Amniotic epithelial cell (primary cell): ENCODE measurements around the gene SEZ6L2.
A peak's percentile ranks its signal among the peaks of the same experiment; 100 is the strongest.
"Not testable (repeated sequence)": the region's sequence is repeated elsewhere in the genome, so short reads cannot be mapped to it uniquely, and the experiment has no call there.

Experiments used
- DNase-seq: peaks from one replicate; pipeline ENCODE4 v3.0.0-alpha.2; 2010; ENCODE audit warnings: low read depth

SEZ6L2 gene

DNA sequence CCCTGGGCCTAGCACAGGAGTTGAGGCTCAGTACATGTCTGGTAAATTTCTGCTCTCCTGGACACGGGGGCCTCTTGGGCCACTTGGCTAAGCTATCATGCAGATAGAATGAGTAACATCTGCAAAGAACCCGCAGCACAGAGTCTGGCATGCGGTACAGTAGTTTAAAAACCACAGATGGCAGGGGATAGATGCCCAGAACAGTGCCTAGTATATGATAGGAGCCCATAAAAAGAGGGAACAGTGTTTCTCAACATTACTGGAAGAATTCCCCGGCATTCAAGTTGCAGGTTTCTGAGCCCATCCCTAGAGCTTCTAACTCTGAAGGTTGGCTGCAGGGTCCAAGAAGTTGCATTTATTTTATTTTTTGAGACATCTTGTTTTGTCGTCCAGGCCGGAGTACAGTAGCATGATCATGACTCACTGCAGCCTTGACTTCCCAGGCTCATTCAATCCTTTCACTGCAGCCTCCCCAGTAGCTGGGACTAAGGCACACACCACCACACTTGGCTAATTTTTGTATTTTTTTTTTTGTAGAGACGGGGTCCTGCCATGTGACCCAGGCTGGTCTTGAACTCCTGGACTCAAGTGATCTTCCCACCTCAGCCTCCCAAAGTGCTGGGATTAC is 42.1 kb downstream of the SEZ6L2 start:
- DNase-seq: peak; percentile 96

DNA sequence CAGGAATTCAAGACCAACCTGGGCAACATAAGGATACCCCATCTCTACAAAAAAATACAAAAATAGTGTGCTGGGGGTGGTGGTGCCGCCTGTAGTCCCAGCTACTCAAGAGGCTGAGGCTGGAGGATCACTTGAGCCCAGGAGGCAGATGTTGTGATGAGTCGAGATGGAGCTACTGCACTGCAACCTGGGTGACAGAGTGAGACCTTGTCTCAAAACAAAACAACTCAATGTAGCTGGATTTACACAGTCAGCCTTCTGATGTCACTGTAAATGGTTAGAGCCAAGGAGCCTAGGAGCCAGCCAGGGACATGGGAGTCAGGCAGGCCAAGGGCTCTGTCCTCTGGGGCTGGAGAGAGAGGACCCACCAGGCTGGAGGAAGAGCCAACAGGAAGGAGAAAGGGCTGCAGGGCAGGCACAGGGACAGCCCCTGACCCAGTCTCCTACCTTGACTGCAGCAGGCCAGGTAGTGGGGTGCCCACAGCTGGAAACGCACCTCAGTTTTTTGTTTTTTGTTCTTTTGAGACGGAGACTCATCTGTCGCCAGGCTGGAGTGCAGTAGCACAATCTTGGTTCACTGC is 44.7 kb downstream of the SEZ6L2 start:
- DNase-seq: no peak

DNA sequence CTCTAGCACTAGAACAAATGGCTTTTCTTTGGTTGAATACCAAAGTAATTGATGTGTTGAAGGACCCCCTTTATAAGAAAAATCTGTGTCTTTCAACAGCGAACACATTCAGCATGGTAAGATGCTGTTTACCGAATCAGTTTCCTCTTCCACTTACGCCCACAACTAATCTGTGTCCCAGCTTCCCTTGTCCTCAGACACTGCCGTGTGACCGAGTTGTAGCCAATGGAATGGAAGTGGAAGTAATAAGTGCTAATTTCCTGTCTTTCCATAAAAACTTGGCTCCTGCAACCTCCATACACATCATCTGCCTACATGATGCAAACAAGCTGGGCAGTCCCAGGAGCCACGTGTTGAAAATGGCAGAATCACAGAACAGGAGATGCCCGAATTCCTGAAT is 46.7 kb downstream of the SEZ6L2 start:
- no peak for DNase-seq

DNA sequence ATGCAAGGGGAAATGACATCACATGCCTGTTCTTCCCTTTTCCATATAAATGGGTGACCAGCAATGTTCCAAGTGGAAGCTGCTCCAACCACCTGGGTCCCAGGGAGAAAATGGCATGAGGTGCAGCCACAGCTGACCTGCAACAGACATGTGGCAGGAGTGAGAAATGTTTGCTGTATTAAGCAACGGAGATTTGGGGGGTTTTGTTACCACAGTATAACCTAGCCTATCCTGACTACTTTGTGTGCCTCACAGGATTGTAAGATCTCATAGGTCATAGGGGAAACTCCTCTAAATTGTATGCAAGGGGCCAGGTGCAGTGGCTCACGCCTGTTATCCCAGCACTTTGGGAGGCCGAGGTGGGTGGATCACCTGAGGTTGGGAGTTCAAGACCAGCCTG is 48.4 kb downstream of the SEZ6L2 start:
- no peak for DNase-seq

DNA sequence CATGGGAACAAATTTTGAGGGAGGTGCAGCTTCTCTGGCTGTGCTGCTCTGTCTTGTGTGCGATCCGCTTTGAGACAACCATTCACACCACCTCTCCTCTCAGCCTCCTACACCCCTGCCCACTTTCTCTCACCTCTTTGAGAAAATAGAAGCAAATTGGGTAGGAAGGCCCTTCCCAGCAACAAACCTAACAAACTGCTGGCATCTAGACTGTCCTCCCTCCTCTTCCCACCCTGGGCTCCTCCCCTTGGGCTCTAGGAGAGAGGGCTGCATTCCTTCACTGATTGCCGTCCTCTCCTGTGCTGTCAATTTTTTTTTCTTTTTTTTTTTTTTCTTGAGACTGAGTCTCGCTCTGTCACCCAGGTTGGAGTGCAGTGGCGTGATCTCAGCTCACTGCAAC is 49.8 kb downstream of the SEZ6L2 start:
- peak; percentile 25 for DNase-seq

DNA sequence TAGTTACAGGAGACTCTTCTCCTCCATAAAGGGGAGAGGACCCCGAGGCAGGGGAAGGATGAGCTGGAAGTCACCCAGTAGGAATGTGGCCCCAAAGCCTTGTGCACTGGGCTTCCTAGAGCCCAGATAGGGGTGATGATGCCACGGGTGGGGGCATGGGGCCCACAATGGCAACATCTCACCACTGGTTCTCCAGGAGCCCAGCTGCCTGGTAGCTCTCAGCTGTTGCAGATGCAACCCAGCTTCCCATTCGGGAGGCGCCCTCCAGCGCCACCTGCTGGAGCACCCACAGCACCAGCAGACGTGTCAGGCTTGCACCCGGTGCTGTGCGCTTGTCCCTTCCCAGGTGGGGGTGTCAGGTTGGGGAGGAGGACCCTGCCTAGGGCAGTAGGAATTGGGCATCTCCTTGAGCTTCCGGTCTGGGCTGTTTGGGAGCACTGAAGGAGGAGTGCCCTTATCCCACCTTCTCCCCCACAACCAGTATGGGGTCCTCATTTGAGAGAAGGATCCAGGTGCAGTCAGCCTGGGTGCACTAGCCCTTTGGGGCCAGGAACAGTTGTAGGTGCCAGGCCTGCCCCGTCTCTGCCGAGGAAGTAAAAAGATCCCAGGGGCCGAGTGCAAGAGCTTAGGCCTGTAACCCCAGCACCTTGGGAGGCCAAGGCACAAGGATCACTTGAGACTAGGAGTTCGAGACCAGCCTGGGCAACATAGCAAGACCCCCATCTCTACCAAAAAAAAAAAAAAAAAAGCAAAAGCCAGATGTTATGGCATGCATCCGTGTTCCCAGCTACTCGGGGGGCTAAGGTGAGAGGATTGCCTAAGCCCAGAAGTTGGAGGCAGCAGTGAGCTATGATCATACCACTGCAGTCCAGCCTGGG is 50.7 kb downstream of the SEZ6L2 start:
- DNase-seq: peak; percentile 63

DNA sequence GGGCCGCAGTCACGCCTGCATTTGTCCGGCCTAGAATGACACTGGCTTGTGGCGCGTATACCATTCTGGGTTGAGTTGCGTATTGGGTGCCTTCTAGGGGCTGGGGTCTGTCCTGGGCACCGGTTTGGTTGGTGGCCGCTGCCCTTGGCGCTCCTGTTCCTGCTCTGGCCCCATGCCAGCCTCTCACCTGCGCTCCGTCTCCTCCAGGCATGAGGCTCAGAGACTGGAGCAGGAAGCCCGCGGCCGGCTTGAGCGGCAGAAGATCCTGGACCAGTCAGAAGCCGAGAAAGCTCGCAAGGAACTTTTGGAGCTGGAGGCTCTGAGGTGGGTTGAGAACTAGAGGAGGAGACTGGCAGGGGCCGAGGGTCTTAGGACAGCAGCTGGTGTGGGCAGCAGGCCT is 53.7 kb downstream of the SEZ6L2 start:
- no peak for DNase-seq

DNA sequence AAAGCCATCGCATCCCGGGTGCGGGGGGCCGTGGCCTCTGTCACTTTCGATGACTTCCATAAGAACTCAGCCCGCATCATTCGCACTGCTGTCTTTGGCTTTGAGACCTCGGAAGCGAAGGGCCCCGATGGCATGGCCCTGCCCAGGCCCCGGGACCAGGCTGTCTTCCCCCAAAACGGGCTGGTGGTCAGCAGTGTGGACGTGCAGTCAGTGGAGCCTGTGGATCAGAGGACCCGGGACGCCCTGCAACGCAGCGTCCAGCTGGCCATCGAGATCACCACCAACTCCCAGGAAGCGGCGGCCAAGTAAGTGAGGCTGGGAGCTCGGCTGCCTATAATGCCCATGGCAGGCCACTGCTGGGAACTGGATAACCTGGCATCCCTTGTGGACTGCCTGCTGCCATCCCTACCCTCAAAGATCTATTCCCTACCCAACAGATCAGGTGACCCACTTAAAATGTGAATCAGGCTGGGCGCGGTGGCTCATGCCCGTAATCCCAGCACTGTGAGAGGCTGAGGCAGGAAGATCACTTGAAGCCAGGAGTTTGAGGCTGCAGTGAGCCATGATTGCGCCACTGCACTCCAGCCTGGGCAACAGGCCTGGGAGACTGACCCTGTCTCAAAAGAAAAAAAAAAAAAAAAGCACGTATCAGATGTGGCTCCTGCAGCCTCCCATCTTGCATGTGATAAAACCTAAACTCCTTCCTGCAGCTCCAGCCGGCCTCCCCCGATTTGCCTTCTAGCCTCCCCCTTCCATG is 54.6 kb downstream of the SEZ6L2 start:
- DNase-seq: peak; percentile 76

DNA sequence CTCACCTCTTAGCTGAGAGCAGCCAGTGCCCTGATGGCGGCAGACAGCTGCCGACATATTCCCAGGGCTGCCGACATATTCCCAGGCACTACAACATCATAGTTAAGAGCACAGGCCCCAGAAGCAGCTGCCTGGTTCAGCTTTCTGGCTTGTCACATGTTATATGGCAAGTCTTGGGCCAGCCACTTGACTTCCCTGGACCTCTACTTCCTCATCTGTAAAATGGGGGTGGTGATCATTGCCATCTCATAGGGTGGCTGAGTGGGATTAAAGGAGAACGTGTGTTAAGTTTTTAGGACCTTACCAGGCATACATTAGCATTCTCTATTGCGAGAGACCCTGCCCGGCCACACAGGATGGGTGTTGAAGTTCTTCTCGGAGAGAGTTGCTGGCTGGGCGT is 55.4 kb downstream of the SEZ6L2 start:
- no peak for DNase-seq

DNA sequence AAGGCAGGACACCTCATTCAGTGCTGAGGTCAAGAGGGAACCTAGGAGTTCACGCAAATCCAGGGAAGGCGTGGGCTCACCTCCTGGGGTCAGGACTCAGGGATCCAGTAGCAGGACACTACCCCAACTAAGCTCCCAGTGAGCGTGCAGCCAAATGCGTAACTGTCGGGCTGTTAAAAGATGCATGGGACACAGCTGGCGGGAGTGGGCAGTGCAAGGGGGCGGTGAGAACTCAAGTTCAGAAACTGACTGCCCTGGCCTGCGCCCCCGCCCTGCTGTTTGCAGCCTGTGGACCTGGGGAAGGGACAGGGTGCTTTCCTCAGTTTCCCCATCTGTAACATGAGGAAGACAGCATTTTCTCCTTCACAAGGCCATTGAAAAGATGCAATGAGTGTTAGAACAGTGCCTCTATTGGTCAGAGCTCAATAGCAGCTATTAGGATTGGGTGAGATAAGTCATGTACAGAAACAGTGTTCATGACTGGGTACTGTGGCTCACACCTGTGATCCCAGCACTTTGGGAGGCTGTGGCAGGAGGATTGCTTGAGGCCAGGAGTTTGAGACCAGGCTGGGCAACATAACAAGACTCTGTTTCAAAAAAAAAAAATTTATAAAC is 56.5 kb downstream of the SEZ6L2 start:
- DNase-seq: no peak

DNA sequence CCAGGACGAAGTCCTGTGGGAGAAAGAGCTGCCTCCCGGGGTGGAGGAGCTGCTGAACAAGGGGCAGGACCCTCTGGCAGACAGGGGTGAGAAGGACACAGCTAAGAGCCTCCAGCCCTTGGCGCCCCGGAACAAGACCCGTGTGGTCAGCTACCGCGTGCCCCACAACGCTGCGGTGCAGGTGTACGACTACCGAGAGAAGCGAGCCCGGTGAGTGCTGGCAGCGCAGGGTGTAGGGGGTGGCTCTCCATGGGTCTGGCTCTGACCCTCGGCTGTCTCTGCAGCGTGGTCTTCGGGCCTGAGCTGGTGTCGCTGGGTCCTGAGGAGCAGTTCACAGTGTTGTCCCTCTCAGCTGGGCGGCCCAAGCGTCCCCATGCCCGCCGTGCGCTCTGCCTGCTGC is 57.7 kb downstream of the SEZ6L2 start:
- DNase-seq: no peak

DNA sequence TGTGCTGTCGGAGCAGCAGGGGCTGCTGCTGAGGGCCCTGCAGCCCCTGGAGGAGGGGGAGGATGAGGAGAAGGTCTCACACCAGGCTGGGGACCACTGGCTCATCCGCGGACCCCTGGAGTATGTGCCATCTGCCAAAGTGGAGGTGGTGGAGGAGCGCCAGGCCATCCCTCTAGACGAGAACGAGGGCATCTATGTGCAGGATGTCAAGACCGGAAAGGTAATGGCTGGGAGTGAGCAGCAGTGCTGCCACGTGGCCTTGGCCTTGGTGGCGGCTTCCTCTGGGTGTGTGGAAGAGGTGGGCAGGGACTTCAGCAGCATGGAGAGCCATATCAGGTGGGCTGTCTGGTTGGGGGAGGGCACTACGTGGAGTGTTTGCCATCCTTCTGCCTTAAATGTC is 59.1 kb downstream of the SEZ6L2 start:
- DNase-seq: no peak

DNA sequence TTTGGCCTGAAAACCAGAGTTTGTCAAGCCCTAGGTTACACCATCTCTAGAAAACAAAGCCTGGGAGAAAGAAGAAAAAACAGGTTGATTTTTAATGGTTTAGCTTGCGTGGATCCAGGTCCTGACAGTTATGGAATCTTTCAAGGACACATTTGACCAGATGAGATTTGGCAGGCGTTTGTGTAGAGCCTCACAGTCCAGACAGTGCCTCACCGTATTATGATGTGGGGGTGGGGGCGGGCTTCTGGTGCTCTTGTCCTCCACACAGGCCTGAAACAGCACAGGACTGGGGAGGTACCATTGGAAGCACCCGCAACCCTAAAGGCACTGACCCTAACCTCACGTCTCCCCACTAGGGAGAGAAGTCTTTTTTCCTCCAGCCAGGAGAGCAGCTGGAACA is 59.5 kb downstream of the SEZ6L2 start:
- DNase-seq: peak; percentile 74

DNA sequence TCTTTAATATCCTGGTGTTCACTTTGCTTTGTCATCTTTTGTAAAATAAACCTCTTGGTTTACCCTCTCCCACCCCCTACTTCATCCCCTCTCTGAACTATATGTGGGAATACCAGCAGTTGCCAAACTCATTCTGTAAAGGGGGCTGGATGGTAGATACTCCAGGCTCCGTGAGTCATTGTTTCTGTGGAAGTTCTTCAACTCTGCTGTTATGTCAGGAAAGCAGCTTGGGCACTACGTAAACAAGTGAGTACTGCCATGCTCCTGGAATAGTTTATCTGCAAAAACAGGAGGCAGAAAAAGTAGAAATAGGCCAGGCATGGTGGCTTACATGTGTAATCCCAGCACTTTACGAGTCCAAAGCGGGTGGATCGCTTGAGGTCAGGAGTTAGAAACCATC is 61.5 kb downstream of the SEZ6L2 start:
- peak; percentile 95 for DNase-seq

DNA sequence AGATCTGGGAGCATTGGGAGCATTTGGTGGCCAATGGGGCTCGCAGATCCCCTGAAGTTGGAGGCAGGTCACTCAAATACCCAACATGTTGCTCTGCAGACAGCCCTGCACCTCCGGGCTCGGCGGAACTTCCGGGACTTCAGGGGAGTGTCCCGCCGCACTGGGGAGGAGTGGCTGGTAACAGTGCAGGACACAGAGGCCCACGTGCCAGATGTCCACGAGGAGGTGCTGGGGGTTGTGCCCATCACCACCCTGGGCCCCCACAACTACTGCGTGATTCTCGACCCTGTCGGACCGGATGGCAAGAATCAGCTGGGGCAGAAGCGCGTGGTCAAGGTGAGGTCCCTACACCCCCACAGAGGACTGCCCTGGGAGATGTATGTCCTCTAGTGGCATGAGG is 62.7 kb downstream of the SEZ6L2 start:
- no peak for DNase-seq

DNA sequence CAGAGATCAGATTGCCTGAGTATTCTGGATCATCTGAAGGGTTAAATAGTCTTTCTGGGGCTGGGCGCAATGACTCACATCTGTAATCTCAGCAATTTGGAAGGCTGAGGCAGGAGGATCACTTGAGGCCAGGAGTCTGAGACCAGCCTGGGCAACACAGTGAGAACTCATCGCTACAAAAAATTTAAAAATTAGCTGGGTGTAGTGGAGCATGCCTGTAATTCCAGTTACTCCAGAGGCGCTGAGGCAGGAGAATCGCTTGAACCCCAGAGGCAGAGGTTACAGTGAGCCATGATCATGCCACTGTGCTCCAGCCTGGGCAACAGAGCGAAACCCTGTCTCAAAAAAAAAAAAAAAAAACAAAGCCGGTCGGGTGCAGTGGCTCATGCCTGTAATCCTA is 63.4 kb downstream of the SEZ6L2 start:
- no peak for DNase-seq

DNA sequence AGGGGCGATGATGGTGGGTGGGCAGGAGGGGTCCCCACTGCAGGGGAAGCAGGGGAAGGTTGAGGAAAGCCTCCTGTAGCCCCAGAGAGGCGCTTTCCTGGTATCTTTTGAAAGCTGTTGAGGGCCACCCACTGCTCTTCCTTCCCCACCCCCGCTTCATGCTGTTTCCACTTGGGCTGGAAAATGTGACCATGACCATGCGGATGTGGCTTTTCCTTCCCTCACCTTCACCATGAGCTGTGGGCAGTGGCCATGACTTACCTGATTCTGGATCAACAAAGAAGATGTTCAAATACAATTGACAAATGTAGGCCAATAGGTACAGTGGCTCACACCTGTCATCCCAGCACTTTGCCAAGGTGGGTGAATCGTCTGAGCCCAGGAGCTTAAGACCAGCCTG is 65.3 kb downstream of the SEZ6L2 start:
- DNase-seq: no peak

DNA sequence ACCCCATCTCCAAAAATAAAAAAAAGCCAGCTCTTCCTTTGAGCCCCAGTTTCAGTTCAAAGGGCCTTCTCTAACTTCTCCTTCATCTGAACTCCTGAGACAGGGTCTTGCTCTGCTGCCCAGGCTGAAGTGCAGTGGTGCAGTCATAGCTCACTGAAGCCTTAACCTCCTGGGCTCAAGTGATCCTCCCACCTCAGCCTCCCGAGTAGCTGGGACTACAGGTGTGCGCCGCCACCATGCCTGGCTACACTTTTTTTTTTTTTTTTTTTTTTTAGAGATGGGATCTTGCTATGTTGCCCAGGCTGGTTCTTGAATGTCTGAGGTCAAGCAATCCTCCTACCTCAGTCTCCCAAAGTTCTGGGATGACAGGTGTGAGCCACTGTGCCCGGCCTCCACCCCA is 66.1 kb downstream of the SEZ6L2 start:
- DNase-seq: not testable (repeated sequence)

DNA sequence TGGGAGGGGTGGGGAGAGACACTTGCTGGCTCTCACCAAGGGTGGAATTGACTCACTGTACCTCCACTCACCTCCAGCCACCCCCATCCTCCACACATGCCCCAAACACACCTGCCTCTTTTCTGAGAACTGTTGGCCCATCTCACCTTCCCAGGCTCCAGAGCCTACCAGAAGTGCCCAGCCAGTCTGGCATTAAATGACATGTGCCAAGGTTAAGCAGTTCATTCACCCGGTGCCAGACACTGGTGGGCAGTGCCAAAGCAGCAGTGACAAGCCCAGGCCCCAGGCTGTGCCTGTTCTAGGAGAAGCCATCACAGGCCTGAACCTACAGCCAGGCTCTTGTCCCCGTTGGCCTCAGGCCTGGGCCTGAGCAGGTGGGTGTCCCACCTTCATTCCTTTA is 67.9 kb downstream of the SEZ6L2 start:
- no peak for DNase-seq

DNA sequence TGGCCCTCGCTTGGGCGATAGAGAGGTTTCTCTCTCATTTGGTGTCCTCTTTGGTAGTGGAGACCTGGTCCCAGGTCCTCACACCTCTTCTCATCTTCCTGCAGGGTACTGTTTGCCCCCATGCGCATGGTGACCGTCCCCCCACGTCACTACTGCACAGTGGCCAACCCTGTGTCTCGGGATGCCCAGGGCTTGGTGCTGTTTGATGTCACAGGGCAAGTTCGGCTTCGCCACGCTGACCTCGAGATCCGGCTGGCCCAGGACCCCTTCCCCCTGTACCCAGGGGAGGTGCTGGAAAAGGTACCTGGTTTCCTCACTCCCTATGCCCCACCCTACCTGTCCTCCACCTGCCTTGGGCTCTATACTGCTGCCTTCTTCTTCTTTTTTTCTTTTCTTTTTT is 68.6 kb downstream of the SEZ6L2 start:
- DNase-seq: no peak

DNA sequence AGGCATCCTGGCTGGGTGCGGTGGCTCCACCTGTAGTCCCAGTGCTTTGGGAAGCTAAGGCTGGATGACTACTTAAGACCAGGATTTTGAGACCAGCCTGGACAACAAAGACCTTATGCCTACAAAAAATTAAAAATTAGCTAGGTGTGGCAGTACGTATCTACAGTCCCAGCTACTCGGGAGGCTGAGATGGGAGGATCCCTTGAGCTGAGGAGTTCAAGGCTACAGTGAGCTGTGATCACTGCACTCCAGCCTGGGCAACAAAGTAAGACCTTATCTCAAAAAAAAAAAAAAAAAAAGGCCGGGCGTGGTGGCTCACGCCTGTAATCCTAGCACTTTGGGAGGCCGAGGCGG is 73.0 kb downstream of the SEZ6L2 start:
- DNase-seq: no peak
